Right ventricle myocardium inferior (tissue), 1 donor: ENCODE results near the gene ERI2. TPM values are rescaled to one million over a fixed set of nuclear protein-coding genes. Genes with fewer than 3 reads are reported as not detected.
"Not testable (repeated sequence)": the region's sequence is repeated elsewhere in the genome, so short reads cannot be mapped to it uniquely, and the experiment has no call there.

ENCODE experiments used
- ATAC-seq: fragments of 200-7000 bp; cut with Tn5 transposase; one replicate; pipeline ENCODE4 v1.9.1; 2020; ENCODE audit warnings: mild to moderate bottlenecking, moderate library complexity
- DNase-seq: peaks from one replicate; pipeline ENCODE4 v3.0.0; 2021; ENCODE audit errors: missing footprints
- intact Hi-C: fragments of 100-400 bp; cut with DNase I; formaldehyde crosslinking; loops from one replicate; pipeline ENCODE4 v1.11.0; 2022
- total RNA-seq: library from RNA; stranded (reverse); fragmentation: NEBNext Ultra II Directional; extraction: Animal tissue kit (Norgen Biotek cat#: 25700); gene quantifications from one replicate; pipeline ENCODE4 v1.2.1, GENCODE V29; 2021
- donor health status: DM: no; HTN: yes; CAD: no; lungs with severe emphysema.

The ERI2 gene
- total RNA-seq, 1 donor from 2014 or later: 9.1 TPM

- ATAC-seq (no peak), DNase-seq (no peak)
- intact Hi-C loops: no loop called here
Measured at GRCh38 chr16:20826039-20826566, 19.8 kb upstream of the ERI2 start.

- no peak for DNase-seq
- no peak for ATAC-seq
- intact Hi-C loops: no loop called here
Measured at GRCh38 chr16:20822521-20823325, 16.5 kb upstream of the ERI2 start.

- intact Hi-C loops: no loop called here
- no peak for ATAC-seq
- no peak for DNase-seq
Measured at GRCh38 chr16:20821682-20822081, 15.4 kb upstream of the ERI2 start.

- ATAC-seq (no peak), DNase-seq (no peak)
- intact Hi-C loops: no loop called here
Measured at GRCh38 chr16:20818929-20819585, 12.8 kb upstream of the ERI2 start.

DNA sequence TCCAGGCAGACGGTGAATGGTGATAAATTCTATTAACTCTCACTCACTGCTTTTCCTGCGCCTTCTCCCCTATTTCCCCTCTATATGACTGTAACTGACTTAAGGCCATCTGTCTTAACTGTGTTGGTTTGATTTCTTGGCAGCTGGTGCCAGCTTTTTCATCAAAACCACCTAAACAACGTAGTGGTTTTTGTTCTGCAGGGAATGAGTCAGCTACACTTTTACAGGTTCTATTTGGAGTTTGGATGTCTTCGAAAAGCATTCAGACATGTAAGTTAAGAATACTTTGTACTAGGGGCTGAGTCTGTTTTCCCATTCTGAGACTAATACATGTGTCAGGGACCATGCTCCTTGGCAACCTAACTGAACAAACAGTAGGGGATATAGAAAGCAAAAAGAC lies 8.5 kb upstream of the ERI2 start:
- DNase-seq (no peak), ATAC-seq (no peak)
- intact Hi-C loops: no loop called here

DNA sequence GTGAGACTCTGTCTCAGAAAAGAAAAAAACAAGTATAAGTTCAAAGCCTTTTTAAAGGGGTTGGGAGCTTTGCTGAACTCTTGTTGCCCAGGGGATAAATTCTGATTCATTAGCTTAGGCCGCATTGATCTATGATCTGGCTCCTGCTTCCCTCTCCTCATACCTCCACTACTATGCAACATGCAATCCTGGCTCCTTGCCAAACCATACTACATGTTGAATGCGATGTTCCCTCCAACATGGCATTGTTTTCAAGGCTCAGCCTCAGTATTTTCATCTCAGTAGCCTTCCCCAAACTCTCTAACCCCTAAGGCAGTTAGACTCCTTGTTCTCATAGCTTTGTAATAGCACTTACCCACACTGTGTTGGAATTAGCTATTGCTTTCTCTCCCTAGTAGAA lies 6.2 kb upstream of the ERI2 start:
- ATAC-seq (no peak), DNase-seq (no peak)
- intact Hi-C loops: no loop called here

DNA sequence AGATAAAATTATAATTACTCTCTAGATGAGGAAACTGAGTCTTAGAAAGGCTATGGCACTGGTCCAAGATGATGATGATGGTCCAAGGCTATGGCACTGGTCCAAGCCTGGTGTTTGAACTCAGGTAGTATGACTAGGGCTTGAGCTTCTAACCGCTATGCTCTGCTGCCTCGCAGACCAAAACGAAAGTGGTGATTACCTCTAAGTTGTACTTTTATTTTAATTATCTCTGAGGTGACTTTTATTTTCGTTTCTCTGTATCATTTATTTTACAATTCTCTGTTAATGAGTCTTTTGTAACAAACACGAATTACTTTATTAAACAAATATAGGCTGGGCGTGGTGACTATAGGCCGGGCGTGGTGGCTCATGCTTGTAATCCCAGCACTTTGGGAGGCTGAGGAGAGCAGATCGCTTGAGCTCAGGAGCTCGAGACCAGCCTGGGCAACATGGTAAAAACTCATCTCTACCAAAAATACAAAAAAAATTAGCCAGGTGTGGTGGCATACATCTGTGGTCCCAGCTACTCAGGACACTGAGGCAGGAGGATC lies 5.7 kb upstream of the ERI2 start:
- DNase-seq (no peak), ATAC-seq (no peak)
- intact Hi-C loops: no loop called here

DNA sequence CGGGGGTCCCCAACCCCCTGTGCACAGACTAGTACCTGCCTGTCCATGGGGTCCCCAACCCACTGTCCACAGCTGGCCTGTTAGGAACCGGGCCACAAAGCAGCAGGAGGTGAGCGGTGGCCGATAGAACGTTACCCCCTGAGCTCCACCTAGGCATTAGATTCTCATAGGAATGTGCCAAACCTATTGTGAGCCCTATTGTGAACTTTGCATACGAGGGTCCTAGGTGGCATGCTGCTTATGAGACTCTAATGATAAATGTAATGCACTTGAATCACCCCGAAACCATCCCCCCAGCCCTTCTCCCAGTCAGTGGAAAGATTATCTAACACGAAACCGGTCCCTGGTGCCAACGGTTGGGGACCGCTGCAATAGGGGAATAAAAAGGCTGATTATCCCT lies 1.6 kb upstream of the ERI2 start:
- intact Hi-C loops: loop anchor here (2.0 kb wide), 1 partner anchor 43 kb away; no protein-coding TSS in a partner anchor
- no peak for ATAC-seq
- DNase-seq: no peak

DNA sequence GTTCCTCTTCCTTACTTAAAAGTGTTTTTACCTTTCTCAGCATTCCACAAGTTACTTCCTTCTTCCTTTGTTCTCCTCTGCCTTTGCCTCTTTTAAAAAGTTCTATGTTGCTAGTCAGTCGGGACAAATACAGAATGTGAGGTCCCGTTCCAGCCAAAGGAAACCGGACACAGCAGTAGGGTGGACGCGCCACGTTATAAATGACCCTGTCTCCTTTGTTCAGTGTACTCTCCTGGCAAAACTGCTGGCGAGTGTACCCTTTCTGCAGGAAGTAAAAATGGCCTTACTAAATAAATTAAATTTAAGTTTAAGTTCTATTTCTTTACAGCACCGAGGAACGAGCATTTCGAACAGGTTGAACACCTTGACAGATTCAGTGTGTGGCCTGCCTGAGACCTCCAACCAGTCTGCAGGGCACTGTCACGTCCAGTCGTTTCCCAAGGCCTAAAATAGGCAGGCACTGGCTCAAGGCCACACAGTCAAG lies 546 bp downstream of the ERI2 start:
- ATAC-seq, DNase-seq: not testable (repeated sequence)
- intact Hi-C loops: loop anchor here (2.0 kb wide), 1 partner anchor 45 kb away; no protein-coding TSS in a partner anchor

DNA sequence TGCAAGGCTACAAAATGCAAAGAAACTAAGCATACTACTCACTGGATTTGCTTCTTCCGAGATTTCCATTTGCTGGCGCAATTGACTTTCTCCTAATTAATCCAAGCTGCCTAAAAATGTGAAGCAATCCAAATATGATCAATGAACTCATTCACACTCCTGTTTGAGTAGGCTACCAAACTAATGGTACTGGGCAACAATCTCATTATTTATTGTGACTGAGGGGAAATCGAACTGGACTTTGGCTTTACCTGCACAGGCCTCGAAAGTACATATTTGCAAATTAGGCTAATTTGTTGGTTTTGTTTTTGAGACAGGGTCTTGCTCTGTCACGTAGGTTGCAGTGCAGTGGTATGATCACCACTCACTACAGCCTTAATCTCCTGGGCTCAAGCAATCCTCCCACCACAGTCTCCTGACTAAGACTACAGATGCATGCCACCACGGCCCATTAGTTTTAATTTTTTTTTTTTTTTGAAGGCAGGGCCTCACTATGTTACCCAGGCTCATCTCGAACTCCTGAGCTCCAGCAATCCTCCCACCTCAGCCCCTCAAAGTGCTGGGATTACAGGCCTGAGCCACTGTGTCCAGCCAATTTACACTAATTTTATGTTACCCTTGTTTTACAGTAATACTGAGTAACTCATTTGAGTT lies 2.6 kb downstream of the ERI2 start:
- ATAC-seq (no peak), DNase-seq (no peak)
- intact Hi-C loops: no loop called here

DNA sequence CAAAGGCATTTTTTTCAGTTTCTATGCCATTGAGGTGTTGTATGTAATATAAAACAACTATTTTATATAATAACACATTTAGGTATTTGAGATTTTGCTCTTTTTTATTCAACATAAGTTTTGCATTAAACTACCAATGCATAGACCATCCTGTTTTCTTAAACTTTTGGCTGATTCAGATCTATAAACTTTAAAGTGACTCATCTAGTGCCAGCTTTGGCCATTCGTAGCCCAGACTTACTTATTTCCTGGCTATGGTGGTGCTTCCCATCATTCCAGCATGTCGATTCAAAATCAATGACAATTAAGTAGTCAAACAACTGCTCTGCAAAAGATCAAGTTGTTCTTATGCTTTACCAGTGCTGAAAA lies 3.1 kb downstream of the ERI2 start:
- intact Hi-C loops: no loop called here
- no peak for DNase-seq
- no peak for ATAC-seq

- DNase-seq (no peak), ATAC-seq (no peak)
- intact Hi-C loops: no loop called here
Measured at GRCh38 chr16:20801278-20801677, 5.0 kb downstream of the ERI2 start.

DNA sequence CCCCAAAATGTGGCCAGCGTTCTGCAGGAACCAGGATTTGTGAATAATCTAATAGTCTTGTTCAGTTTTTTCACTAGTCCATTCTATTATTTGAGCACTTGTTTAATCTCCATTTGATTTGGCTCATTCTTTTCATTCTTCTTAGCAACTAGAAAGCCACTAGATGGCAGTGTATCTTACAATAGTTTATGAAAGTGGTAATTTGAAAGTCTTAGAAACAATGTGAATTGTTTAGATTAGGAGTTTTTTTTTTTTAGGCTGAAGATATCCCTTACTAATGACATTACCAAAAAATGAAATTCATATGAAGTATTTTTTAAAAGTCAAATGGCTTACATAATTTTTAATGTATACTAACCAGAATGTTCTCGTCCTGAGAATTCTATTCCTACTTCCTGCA lies 6.7 kb downstream of the ERI2 start:
- ATAC-seq (no peak), DNase-seq (no peak)
- intact Hi-C loops: loop anchor here (2.0 kb wide), 1 partner anchor 283 kb away; no protein-coding TSS in a partner anchor

GRCh38 chr16:20798364-20798763 lies 7.9 kb downstream of the ERI2 start:
- intact Hi-C loops: loop anchor here (2.0 kb wide), 1 partner anchor 284 kb away; no protein-coding TSS in a partner anchor
- DNase-seq (no peak), ATAC-seq (no peak)

DNA sequence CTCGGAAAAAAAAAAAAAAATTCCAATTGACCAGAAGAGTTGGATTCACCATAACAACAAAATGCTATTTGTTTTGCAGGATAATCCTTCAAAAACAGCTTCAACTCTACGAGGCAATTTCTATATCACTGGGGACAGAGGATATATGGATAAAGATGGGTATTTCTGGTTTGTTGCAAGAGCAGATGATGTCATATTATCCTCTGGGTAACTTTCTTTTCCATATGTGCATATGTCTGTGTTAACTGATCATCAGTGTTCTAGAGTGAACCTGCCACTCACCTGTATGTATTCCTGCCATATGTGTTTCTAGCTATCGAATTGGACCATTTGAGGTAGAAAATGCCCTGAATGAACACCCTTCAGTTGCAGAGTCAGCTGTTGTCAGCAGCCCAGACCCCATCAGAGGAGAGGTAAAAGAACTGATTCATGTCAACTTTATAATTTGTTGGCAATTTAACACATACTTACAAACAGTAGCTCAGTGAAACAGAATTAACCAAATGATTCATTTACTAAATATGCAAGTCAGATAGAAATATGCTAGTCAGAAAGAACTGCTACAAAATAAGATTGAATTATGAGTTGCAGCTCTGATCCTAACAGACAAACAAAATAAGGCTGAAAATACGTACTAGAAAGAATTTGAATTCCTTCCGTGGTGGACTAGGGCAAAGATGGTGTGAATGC lies 14.2 kb downstream of the ERI2 start:
- intact Hi-C loops: no loop called here
- no peak for DNase-seq
- ATAC-seq: no peak

GRCh38 chr16:20789130-20789529 lies 17.1 kb downstream of the ERI2 start:
- DNase-seq: no peak
- intact Hi-C loops: no loop called here
- no peak for ATAC-seq

DNA sequence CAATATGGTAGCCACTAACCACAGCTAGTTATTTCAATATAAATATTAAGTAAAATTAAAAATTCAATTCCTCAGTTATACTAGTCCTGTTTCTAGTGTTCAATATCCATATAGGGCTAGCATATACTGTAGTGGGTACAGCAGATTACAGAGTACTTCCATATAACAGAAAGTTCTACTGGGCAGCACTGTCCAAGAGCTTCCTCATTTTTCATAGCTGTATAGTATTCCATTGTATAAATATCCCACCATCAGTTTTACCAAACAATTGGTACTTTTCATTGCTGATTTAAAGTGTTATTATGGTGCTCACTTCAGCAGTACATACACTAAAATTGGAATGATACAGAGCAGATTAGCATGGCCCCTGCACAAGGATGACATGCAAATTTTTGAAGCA lies 22.1 kb downstream of the ERI2 start:
- intact Hi-C loops: no loop called here
- ATAC-seq: no peak
- DNase-seq: no peak

- intact Hi-C loops: no loop called here
- DNase-seq (no peak), ATAC-seq (no peak)
Measured at GRCh38 chr16:20782470-20782869, 23.8 kb downstream of the ERI2 start.

GRCh38 chr16:20781697-20782096 lies 24.6 kb downstream of the ERI2 start:
- ATAC-seq (no peak), DNase-seq (no peak)
- intact Hi-C loops: no loop called here
